WTC11 (cell line): ENCODE measurements around the gene COL4A6. TPM values are rescaled to one million over a fixed set of nuclear protein-coding genes. Genes with fewer than 3 reads are reported as not detected.

Experiments used
- ATAC-seq: fragments of 200-7000 bp; cut with Tn5 transposase; 2 replicates; pipeline ENCODE4 v1.10.0; 2021; ENCODE audit warnings: mild to moderate bottlenecking, moderate library complexity
- CTCF ChIA-PET: fragments of 300-600 bp; sonication (Branson Sonifier 250); formaldehyde crosslinking; loops from one replicate; lab custom pipeline; 2021; ENCODE audit warnings: antibody characterized with exemption; lab: Charles Lee
- POLR2A ChIA-PET: fragments of 350-600 bp; sonication (Branson Sonifier 250); formaldehyde crosslinking; loops from one replicate; lab custom pipeline; 2021; ENCODE audit warnings: antibody characterized with exemption; lab: Charles Lee
- DNase-seq: peaks from one replicate; pipeline ENCODE4 v3.0.0; 2021; ENCODE audit warnings: low spot score
- H3K27ac Mint-ChIP-seq: 2 replicates; pipeline ENCODE4 v1.8.0; 2021; ENCODE audit warnings: mixed read lengths
- H3K27me3 Mint-ChIP-seq: 2 replicates; pipeline ENCODE4 v1.8.0; 2021; ENCODE audit warnings: low read depth, mild to moderate bottlenecking, moderate library complexity, mixed read lengths
- H3K36me3 Mint-ChIP-seq: 2 replicates; pipeline ENCODE4 v1.8.0; 2021; ENCODE audit warnings: mixed read lengths
- H3K4me1 Mint-ChIP-seq: 2 replicates; pipeline ENCODE4 v1.8.0; 2022; ENCODE audit warnings: mixed read lengths
- H3K4me3 Mint-ChIP-seq: 2 replicates; pipeline ENCODE4 v1.8.0; 2021; ENCODE audit warnings: mild to moderate bottlenecking, moderate library complexity, mixed read lengths
- H3K9me3 Mint-ChIP-seq: 2 replicates; pipeline ENCODE4 v1.8.0; 2021; ENCODE audit warnings: mixed read lengths
- ARID4B ChIP-seq: sonication (generic); formaldehyde crosslinking; IDR thresholded peaks from 2 replicates; pipeline ENCODE4 v1.8.0; 2023; ENCODE audit warnings: missing genetic modification reagents, mild to moderate bottlenecking, borderline replicate concordance
- ATF6 ChIP-seq: sonication (generic); formaldehyde crosslinking; IDR thresholded peaks from 2 replicates; pipeline ENCODE4 v1.8.1; 2023; ENCODE audit warnings: mild to moderate bottlenecking, missing genetic modification reagents
- CREM ChIP-seq: sonication (generic); formaldehyde crosslinking; IDR thresholded peaks from 2 replicates; pipeline ENCODE4 v1.8.1; 2022; ENCODE audit warnings: mild to moderate bottlenecking, missing genetic modification reagents, moderate library complexity
- ELF4 ChIP-seq: sonication (generic); formaldehyde crosslinking; IDR thresholded peaks from 2 replicates; pipeline ENCODE4 v1.8.1; 2022; ENCODE audit warnings: low read depth, mild to moderate bottlenecking, moderate library complexity, missing genetic modification reagents
- EMX1 ChIP-seq: fragments of 250-450 bp; sonication (Bioruptor Pico); IDR thresholded peaks from 2 replicates; pipeline ENCODE4 v1.8.0; 2021; ENCODE audit warnings: mild to moderate bottlenecking
- NR3C1 ChIP-seq: sonication (generic); formaldehyde crosslinking; conservative IDR thresholded peaks from 2 replicates; pipeline ENCODE4 v1.8.1; 2023; ENCODE audit warnings: low read depth, mild to moderate bottlenecking, missing genetic modification reagents
- PRRX2 ChIP-seq: fragments of 250-450 bp; sonication (Bioruptor Pico); IDR thresholded peaks from 2 replicates; pipeline ENCODE4 v1.8.0; 2021; ENCODE audit warnings: mild to moderate bottlenecking
- SMAD3 ChIP-seq: sonication (generic); formaldehyde crosslinking; IDR thresholded peaks from 2 replicates; pipeline ENCODE4 v1.8.0; 2022; ENCODE audit warnings: missing genetic modification reagents, mild to moderate bottlenecking, borderline replicate concordance
- ZNF138 ChIP-seq: sonication (generic); formaldehyde crosslinking; conservative IDR thresholded peaks from 2 replicates; pipeline ENCODE4 v1.8.1; 2022; ENCODE audit warnings: mild to moderate bottlenecking, moderate library complexity, missing genetic modification reagents
- ZNF317 ChIP-seq: sonication (generic); formaldehyde crosslinking; IDR thresholded peaks from 2 replicates; pipeline ENCODE4 v1.8.1; 2023; ENCODE audit warnings: low read depth, mild to moderate bottlenecking, moderate library complexity, missing genetic modification reagents, borderline replicate concordance
- ZNF423 ChIP-seq: fragments of 250-450 bp; sonication (Bioruptor Pico); IDR thresholded peaks from 2 replicates; pipeline ENCODE4 v2.1.2; 2022; ENCODE audit warnings: mild to moderate bottlenecking, moderate library complexity
- total RNA-seq: library from RNA; stranded (reverse); gene quantifications from 3 replicates; pipeline ENCODE4 v1.2.3, GENCODE V29; 2021
- TF ChIP-seq, protein P1 (sequence below): sonication (generic); formaldehyde crosslinking; IDR thresholded peaks from 2 replicates; pipeline ENCODE4 v1.8.0; 2022; ENCODE audit warnings: mild to moderate bottlenecking, missing genetic modification reagents
- TF ChIP-seq, protein P2 (sequence below): sonication (generic); formaldehyde crosslinking; IDR thresholded peaks from 2 replicates; pipeline ENCODE4 v1.8.1; 2023; ENCODE audit warnings: mild to moderate bottlenecking, missing genetic modification reagents, borderline replicate concordance
- TF ChIP-seq, protein P3 (sequence below): sonication (generic); formaldehyde crosslinking; IDR thresholded peaks from 2 replicates; pipeline ENCODE4 v1.8.0; 2022; ENCODE audit warnings: mild to moderate bottlenecking, missing genetic modification reagents
- TF ChIP-seq, protein P4 (sequence below): fragments of 250-450 bp; sonication (Bioruptor Pico); IDR thresholded peaks from 2 replicates; pipeline ENCODE4 v1.9.0; 2021; ENCODE audit warnings: moderate library complexity, mild to moderate bottlenecking, inconsistent platforms, borderline replicate concordance
- TF ChIP-seq, protein P5 (sequence below): fragments of 250-450 bp; sonication (Bioruptor Pico); IDR thresholded peaks from 2 replicates; pipeline ENCODE4 v1.8.0; 2021; ENCODE audit warnings: mild to moderate bottlenecking
- TF ChIP-seq, protein P6 (sequence below): sonication (generic); formaldehyde crosslinking; IDR thresholded peaks from 2 replicates; pipeline ENCODE4 v1.8.1; 2022; ENCODE audit warnings: mild to moderate bottlenecking, missing genetic modification reagents, moderate library complexity, borderline replicate concordance

The COL4A6 gene
- total RNA-seq, 1 experiment from 2014 or later, result 15.2 TPM

DNA sequence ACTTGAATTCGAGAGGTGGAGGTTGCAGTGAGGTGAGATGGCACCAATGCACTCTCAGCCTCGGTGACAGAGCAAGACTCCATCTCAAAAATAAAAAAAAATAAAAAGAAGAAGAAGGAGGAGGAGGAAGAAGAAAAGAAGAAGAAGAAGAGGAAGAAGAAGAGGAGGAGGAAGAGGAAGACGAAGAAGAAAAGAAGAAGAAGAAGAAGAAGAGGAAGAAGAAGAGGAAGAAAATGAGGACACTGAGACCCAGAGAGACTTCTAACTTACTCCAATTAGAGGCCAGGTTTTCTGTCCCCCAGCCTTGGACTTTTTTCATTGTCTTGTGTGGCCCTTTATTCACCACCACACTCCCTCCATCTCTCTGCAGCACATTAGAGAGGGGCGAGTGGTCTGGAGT, 276.0 kb downstream of the COL4A6 start:
- Mint-ChIP-seq H3K27me3 (no peaks in the 10 kb centered on the region), H3K9me3 (no peaks in the 10 kb centered on the region), H3K27ac (no peak overlapping the region), H3K4me1 (no peaks in the 10 kb centered on the region), H3K36me3 (peaks cover 4% of the 10 kb centered on the region; the same call in 1 of the 2 replicates), H3K4me3 (no peak overlapping the region)
- CTCF ChIA-PET, result no interaction called here
- POLR2A ChIA-PET, result no interaction called here
- no peak for TF ChIP-seq ZNF317 (CRISPR knock-in tag)
- TF ChIP-seq, protein P1, sequence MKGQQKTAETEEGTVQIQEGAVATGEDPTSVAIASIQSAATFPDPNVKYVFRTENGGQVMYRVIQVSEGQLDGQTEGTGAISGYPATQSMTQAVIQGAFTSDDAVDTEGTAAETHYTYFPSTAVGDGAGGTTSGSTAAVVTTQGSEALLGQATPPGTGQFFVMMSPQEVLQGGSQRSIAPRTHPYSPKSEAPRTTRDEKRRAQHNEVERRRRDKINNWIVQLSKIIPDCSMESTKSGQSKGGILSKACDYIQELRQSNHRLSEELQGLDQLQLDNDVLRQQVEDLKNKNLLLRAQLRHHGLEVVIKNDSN, result no peak
- no peak for TF ChIP-seq ZNF423 (CRISPR knock-in tag)
- no peak for TF ChIP-seq SMAD3 (CRISPR knock-in tag)
- TF ChIP-seq, protein P2, sequence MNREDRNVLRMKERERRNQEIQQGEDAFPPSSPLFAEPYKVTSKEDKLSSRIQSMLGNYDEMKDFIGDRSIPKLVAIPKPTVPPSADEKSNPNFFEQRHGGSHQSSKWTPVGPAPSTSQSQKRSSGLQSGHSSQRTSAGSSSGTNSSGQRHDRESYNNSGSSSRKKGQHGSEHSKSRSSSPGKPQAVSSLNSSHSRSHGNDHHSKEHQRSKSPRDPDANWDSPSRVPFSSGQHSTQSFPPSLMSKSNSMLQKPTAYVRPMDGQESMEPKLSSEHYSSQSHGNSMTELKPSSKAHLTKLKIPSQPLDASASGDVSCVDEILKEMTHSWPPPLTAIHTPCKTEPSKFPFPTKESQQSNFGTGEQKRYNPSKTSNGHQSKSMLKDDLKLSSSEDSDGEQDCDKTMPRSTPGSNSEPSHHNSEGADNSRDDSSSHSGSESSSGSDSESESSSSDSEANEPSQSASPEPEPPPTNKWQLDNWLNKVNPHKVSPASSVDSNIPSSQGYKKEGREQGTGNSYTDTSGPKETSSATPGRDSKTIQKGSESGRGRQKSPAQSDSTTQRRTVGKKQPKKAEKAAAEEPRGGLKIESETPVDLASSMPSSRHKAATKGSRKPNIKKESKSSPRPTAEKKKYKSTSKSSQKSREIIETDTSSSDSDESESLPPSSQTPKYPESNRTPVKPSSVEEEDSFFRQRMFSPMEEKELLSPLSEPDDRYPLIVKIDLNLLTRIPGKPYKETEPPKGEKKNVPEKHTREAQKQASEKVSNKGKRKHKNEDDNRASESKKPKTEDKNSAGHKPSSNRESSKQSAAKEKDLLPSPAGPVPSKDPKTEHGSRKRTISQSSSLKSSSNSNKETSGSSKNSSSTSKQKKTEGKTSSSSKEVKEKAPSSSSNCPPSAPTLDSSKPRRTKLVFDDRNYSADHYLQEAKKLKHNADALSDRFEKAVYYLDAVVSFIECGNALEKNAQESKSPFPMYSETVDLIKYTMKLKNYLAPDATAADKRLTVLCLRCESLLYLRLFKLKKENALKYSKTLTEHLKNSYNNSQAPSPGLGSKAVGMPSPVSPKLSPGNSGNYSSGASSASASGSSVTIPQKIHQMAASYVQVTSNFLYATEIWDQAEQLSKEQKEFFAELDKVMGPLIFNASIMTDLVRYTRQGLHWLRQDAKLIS (CRISPR knock-in tag), result no peak
- TF ChIP-seq, protein P3, sequence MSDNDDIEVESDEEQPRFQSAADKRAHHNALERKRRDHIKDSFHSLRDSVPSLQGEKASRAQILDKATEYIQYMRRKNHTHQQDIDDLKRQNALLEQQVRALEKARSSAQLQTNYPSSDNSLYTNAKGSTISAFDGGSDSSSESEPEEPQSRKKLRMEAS (CRISPR knock-in tag), result no peak
- TF ChIP-seq PRRX2 (CRISPR knock-in tag), result no peak
- TF ChIP-seq ARID4B (CRISPR knock-in tag), result no peak
- no peak for TF ChIP-seq ELF4 (CRISPR knock-in tag)
- TF ChIP-seq NR3C1, result no peak
- no peak for TF ChIP-seq EMX1 (CRISPR knock-in tag)
- ATAC-seq (no peak), DNase-seq (no peak)

GRCh38 chrX:108160309-108160708, 277.9 kb downstream of the COL4A6 start:
- Mint-ChIP-seq H3K4me3 (no peak overlapping the region), H3K4me1 (no peaks in the 10 kb centered on the region), H3K27ac (no peak overlapping the region), H3K27me3 (no peaks in the 10 kb centered on the region), H3K36me3 (peaks cover 4% of the 10 kb centered on the region; the same call in 1 of the 2 replicates), H3K9me3 (no peaks in the 10 kb centered on the region)
- DNase-seq (no peak), ATAC-seq (no peak)
- TF ChIP-seq CREM (no peak), ZNF138 (no peak), ATF6 (CRISPR knock-in tag) (no peak)
- TF ChIP-seq, protein P4, sequence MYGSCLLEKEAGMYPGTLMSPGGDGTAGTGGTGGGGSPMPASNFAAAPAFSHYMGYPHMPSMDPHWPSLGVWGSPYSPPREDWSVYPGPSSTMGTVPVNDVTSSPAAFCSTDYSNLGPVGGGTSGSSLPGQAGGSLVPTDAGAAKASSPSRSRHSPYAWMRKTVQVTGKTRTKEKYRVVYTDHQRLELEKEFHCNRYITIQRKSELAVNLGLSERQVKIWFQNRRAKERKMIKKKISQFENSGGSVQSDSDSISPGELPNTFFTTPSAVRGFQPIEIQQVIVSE (CRISPR knock-in tag), result no peak
- TF ChIP-seq, protein P5, sequence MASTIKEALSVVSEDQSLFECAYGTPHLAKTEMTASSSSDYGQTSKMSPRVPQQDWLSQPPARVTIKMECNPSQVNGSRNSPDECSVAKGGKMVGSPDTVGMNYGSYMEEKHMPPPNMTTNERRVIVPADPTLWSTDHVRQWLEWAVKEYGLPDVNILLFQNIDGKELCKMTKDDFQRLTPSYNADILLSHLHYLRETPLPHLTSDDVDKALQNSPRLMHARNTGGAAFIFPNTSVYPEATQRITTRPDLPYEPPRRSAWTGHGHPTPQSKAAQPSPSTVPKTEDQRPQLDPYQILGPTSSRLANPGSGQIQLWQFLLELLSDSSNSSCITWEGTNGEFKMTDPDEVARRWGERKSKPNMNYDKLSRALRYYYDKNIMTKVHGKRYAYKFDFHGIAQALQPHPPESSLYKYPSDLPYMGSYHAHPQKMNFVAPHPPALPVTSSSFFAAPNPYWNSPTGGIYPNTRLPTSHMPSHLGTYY, result no peak
- TF ChIP-seq, protein P6, sequence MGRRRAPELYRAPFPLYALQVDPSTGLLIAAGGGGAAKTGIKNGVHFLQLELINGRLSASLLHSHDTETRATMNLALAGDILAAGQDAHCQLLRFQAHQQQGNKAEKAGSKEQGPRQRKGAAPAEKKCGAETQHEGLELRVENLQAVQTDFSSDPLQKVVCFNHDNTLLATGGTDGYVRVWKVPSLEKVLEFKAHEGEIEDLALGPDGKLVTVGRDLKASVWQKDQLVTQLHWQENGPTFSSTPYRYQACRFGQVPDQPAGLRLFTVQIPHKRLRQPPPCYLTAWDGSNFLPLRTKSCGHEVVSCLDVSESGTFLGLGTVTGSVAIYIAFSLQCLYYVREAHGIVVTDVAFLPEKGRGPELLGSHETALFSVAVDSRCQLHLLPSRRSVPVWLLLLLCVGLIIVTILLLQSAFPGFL (CRISPR knock-in tag), result no peak
- POLR2A ChIA-PET, result no interaction called here
- CTCF ChIA-PET, result interaction anchor here (0.8 kb wide), 1 partner anchor 21 kb away, joined by 4 read pairs; no protein-coding TSS in a partner anchor
